ENCODE data around the gene NCK2.

Gene NCK2

DNA sequence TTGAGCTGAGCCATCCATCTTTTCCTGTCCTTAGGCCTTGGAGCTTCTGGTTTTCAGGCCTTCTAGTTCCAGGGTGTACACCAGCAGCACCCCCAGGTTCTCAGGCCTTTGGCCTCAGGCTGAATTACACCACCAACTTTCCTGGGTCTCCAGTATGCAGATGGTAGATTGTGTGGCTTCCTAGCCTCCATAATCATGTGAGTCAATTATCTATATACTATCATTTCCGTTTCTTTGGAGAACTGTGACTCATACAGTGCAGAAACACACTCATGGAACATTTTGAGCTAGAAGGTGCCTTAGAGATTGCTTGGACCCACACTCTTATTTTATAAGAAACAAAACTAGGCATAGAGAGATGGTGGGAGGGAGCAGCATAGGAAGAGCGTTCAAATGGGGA lies 167.4 kb downstream of the NCK2 start:
- DNase-seq (ENCODE audit: low read depth, low spot score) = no peak
- H3K4me3 ChIP-seq (ENCODE audit: low read depth, low read length) = no peak overlapping the region
- in situ Hi-C loops (cut with HindIII; ENCODE audit: low sequenced_read_pairs) = no loop called here
- TF ChIP-seq, protein P1, sequence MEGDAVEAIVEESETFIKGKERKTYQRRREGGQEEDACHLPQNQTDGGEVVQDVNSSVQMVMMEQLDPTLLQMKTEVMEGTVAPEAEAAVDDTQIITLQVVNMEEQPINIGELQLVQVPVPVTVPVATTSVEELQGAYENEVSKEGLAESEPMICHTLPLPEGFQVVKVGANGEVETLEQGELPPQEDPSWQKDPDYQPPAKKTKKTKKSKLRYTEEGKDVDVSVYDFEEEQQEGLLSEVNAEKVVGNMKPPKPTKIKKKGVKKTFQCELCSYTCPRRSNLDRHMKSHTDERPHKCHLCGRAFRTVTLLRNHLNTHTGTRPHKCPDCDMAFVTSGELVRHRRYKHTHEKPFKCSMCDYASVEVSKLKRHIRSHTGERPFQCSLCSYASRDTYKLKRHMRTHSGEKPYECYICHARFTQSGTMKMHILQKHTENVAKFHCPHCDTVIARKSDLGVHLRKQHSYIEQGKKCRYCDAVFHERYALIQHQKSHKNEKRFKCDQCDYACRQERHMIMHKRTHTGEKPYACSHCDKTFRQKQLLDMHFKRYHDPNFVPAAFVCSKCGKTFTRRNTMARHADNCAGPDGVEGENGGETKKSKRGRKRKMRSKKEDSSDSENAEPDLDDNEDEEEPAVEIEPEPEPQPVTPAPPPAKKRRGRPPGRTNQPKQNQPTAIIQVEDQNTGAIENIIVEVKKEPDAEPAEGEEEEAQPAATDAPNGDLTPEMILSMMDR (IDR thresholded peaks at IDR 0.05; ENCODE audit: low read depth, low read length) = no peak

DNA sequence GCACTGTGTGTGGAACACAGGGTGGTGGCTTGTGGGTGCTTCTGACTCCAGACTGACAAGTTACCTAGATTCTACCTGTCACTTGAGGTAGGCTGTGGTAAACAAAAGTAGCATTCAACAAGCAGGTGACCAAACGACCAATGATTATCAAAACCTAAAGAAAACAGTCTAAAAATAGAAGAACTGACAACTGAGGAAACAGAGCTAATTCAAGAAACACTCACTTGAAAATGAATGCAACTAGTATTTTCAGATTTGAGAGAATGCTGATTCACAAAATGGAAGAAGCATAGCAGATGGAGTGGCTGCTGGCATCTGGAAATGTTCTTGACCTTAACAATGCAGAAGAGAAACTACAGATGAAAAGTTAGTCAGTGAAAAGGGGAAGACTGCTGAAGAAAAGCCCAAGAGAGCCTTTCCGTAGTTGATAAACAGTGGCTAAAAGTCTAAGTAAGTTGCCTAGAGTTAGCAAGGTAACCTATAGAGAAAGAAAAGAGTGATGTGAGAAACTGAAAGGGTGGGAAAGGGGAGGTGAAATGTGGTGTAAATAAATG lies 170.4 kb downstream of the NCK2 start:
- DNase-seq (ENCODE audit: low read depth, low spot score) = peak; percentile 6
- H3K4me3 ChIP-seq (ENCODE audit: low read depth, low read length) = no peak overlapping the region
- TF ChIP-seq, protein P1 (IDR thresholded peaks at IDR 0.05; ENCODE audit: low read depth, low read length) = no peak
- in situ Hi-C loops (cut with HindIII; ENCODE audit: low sequenced_read_pairs) = no loop called here

- in situ Hi-C loops (cut with HindIII; ENCODE audit: low sequenced_read_pairs) = no loop called here
- TF ChIP-seq, protein P1 (IDR thresholded peaks at IDR 0.05; ENCODE audit: low read depth, low read length) = no peak
- no peak for DNase-seq (ENCODE audit: low read depth, low spot score)
- H3K4me3 ChIP-seq (ENCODE audit: low read depth, low read length) = no peak overlapping the region
These were observed 172.5 kb downstream of the NCK2 start for GRCh38 chr2:105917226-105917625.

DNA sequence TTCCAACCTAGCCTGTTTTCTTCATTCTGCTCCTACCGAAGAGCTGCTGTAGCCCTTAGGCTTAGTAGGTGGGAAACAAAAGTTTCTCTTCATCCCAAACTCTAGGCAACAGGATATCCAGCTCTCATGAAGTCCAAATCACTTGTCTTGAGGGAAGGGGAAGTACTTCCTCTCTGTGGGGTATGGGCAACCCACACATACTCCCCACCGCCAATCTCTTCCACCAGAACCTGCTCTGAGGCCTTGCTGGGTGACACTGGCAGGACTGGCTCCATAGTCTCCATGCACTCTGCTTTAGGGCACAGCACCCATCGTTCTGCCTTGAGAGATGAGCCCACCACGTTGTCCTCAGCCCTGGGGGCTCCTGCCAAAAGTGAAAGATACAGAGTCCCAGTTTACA lies 173.0 kb downstream of the NCK2 start:
- H3K4me3 ChIP-seq (ENCODE audit: low read depth, low read length) = no peak overlapping the region
- TF ChIP-seq, protein P1 (IDR thresholded peaks at IDR 0.05; ENCODE audit: low read depth, low read length) = no peak
- in situ Hi-C loops (cut with HindIII; ENCODE audit: low sequenced_read_pairs) = no loop called here
- DNase-seq (ENCODE audit: low read depth, low spot score) = no peak

GRCh38 chr2:105919191-105919811 lies 174.6 kb downstream of the NCK2 start:
- DNase-seq (ENCODE audit: low read depth, low spot score) = no peak
- TF ChIP-seq, protein P1 (IDR thresholded peaks at IDR 0.05; ENCODE audit: low read depth, low read length) = no peak
- H3K4me3 ChIP-seq (ENCODE audit: low read depth, low read length) = no peak overlapping the region
- in situ Hi-C loops (cut with HindIII; ENCODE audit: low sequenced_read_pairs) = no loop called here

GRCh38 chr2:105919826-105920225 lies 175.1 kb downstream of the NCK2 start:
- no peak overlapping the region for H3K4me3 ChIP-seq (ENCODE audit: low read depth, low read length)
- in situ Hi-C loops (cut with HindIII; ENCODE audit: low sequenced_read_pairs) = no loop called here
- peak; percentile 12 for DNase-seq (ENCODE audit: low read depth, low spot score)
- TF ChIP-seq, protein P1 (IDR thresholded peaks at IDR 0.05; ENCODE audit: low read depth, low read length) = peak; percentile 41

All from astrocyte of the spinal cord (primary cell).